Measurements from ENCODE around the gene SEC14L3.
"Not testable (repeated sequence)": the region's sequence is repeated elsewhere in the genome, so short reads cannot be mapped to it uniquely, and the experiment has no call there.

The SEC14L3 gene

DNA sequence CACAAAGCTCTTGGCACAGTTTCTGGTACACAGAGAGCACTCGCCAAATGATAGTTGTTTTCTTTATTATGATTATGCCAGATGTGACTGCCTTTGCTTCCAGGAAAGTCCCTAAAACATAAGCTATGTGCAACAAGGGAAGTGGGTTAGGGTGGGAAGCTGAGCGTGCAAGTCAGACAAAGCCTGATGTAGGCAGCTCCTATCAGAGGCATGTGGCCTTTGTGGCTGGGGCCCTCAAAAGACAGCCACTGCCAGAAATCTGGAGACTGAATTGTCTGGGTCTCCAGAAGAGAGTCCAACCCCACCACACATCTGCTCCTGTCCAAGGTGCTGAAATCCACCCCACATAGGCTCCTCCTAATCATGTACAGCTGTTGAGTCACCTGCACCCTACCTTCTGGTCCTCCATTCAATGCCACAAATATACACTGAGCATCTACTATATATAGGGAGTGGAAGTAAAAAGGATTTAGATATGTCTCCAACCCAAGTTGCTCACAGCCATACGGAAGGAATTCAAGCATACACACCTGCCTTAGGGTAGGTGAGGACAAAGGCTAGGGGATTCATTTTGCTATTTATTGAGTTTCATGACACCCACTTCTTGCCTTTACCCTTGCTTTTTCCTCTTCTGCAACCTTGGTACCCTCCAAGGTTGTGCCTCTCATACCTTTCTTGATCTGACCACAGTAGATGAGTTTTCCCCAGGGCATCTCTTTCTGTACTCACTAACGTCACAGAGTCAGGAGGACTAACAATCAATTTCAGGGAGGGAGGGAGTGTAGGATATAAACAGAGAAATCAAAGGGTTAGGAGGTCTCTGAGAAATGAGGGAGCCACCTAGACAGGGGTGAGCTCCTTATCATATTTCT lies 12.4 kb downstream of the SEC14L3 start:
- DNase-seq (ENCODE audit: low read depth) = peak; percentile 39
- TF ChIP-seq, protein P1, sequence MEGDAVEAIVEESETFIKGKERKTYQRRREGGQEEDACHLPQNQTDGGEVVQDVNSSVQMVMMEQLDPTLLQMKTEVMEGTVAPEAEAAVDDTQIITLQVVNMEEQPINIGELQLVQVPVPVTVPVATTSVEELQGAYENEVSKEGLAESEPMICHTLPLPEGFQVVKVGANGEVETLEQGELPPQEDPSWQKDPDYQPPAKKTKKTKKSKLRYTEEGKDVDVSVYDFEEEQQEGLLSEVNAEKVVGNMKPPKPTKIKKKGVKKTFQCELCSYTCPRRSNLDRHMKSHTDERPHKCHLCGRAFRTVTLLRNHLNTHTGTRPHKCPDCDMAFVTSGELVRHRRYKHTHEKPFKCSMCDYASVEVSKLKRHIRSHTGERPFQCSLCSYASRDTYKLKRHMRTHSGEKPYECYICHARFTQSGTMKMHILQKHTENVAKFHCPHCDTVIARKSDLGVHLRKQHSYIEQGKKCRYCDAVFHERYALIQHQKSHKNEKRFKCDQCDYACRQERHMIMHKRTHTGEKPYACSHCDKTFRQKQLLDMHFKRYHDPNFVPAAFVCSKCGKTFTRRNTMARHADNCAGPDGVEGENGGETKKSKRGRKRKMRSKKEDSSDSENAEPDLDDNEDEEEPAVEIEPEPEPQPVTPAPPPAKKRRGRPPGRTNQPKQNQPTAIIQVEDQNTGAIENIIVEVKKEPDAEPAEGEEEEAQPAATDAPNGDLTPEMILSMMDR (conservative IDR thresholded peaks at IDR 0.05; ENCODE audit: low read depth, low read length) = no peak
- no peak overlapping the region for H3K4me3 ChIP-seq (ENCODE audit: low read depth, low read length)

DNA sequence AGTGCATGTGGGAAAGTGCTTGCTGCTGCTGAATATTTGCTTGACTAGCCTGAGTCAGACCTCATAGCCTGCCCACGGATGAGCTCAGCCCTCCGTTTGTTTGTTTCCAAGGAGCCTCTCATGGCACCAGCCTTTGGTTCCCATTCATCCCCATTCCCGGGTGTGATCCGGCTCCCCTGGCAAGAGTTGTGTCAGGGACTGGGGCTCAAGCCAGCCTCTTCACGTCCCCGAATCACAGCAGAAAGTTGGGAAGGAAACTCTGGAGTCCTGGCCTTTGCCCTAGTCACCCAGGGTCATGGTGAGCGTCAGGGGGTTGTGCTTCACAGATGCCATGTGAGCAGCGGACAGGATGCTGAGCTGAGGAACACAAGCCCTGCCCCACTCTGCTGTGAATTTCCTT lies 13.8 kb downstream of the SEC14L3 start:
- DNase-seq (ENCODE audit: low read depth) = no peak
- no peak overlapping the region for H3K4me3 ChIP-seq (ENCODE audit: low read depth, low read length)
- TF ChIP-seq, protein P1 (conservative IDR thresholded peaks at IDR 0.05; ENCODE audit: low read depth, low read length) = no peak

DNA sequence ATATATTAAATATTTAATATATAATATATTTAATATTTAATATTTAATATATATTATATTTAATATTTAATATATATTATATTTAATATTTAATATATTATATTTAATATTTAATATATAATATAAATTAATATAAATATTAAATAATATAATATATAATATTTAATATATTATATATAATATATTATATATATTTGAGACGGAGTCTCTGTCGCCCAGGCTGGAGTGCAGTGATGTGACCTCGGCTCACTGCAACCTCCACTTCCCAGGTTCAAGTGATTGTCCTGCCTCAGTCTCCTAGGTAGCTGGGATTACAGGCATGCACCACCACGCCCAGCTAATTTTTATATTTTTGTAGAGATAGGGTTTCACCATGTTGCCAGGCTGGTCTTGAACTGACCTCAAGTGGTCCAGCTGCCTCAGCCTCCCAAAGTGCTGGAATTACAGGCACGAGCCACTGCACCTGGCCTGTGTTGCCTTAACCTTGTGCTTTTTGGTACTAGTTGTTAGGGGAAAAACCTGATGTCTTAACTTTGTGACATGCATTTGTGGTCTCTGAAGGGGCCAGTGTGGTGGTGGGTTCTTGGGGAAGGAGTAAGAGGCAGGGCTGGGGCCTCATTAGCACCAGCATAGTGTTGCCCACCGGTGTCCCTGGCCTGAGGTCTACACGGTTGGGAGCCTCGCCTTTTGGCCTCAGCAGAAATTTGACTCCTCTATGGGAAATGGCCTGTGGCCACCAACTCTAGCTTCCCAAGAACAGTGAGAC lies 16.6 kb downstream of the SEC14L3 start:
- TF ChIP-seq, protein P1 (conservative IDR thresholded peaks at IDR 0.05; ENCODE audit: low read depth, low read length) = no peak
- H3K4me3 ChIP-seq (ENCODE audit: low read depth, low read length) = no peak overlapping the region
- DNase-seq (ENCODE audit: low read depth) = no peak

DNA sequence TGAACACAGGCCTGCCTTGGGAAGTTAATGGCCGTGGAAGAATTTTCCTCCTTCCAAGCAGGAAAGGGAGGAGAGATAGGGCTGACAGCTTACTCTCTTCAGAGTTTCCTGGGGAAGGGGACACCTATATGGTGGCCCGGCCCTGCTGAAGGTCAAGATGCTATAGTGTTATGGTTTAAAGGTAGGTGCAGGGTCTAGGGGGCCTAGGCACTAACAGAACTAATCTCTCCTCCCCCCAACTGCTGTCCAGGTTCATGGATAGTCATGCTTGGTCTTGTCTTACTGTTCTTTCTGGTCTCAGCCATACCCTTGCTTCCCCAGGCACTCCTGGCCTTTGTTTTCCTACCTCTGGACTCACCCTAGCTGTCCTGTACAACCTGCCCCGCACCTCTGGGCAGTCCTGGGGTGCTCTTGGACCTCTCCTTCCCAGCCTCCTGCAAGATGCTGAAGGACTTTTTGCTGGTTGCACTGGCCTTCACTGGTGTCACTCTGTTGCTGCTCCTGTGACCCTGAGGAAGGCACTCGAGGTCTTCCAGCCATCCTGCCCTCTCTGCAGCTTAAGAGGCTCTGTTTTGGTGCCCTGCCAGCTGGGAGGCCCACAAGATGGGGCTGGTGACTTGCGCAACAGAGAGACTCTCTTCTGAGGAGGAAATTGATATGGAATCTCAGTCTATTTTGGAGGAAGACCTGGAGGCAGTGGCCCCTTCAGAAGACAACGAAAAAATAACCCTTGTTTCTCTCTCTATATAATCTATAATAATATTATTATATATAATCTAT lies 17.9 kb downstream of the SEC14L3 start:
- TF ChIP-seq, protein P1 (conservative IDR thresholded peaks at IDR 0.05; ENCODE audit: low read depth, low read length) = no peak
- DNase-seq (ENCODE audit: low read depth) = peak; percentile 26
- no peak overlapping the region for H3K4me3 ChIP-seq (ENCODE audit: low read depth, low read length)

DNA sequence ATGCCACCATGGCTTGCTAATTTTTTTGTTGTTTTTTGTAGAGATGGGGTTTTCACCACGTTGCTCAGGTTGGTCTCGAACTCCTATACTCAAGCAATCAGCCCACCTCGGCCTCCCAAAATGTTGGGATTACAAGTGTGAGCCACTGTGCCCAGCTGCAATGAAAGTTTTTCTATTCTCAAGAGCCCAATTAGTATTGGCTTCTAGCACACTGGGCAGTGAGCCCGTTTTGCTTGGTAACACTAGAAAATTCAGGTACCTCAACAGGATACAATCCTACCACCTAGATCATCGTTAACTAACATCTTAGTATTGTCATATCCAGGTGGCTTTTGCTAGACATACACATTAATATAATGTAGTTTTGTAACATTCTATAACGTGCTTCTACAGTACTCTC lies 19.0 kb downstream of the SEC14L3 start:
- no peak overlapping the region for H3K4me3 ChIP-seq (ENCODE audit: low read depth, low read length)
- TF ChIP-seq, protein P1 (conservative IDR thresholded peaks at IDR 0.05; ENCODE audit: low read depth, low read length) = no peak
- no peak for DNase-seq (ENCODE audit: low read depth)

DNA sequence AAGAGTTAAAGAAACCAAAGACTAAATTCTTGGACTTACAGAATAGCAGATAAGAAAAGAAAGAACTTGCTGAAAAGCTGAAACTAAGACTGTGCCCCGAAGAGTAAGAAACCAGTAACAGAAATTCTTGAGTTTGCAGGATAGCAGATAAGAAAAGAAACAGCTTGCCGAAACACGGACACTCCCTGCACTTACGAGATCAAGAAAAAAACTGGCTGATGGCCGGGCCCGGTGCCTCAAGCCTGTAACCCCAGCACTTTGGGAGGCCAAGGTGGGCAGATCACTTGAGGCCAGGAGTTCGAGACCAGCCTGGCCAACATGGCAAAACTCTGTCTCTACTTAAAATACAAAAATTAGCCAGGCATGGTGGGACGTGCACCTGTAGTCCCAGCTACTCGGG lies 20.3 kb downstream of the SEC14L3 start:
- H3K4me3 ChIP-seq (ENCODE audit: low read depth, low read length); DNase-seq (ENCODE audit: low read depth): not testable (repeated sequence)

DNA sequence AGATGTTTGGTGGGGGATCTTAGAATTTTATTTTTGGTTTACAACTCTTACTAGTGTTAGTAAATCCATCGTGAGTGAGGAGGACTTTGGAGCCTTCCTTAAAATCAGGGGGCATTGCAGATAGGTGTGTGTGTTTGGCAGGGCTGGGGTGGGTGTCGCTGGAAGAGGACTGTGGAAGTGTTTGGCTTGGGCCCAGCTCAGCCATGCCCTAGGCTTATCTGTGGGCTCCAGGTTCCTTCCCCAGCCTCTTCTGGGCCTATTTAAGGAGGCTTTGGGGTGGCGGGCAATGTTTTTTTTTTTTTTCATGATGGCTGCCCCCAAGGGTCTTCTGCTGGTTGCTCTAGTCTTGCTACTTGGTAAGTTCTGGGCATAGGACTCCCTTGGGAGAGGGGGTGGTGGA lies 24.2 kb downstream of the SEC14L3 start:
- H3K4me3 ChIP-seq (ENCODE audit: low read depth, low read length) = no peak overlapping the region
- DNase-seq (ENCODE audit: low read depth) = no peak
- TF ChIP-seq, protein P1 (conservative IDR thresholded peaks at IDR 0.05; ENCODE audit: low read depth, low read length) = no peak
